Measurements from ENCODE around the gene PRAME.

GRCh38 chr22:22536916-22537315, 22.1 kb downstream of the PRAME start:
- TF ChIP-seq POLR2A (IDR thresholded peaks at IDR 0.05; ENCODE audit: low read depth, low read length) (no peak), POLR2AphosphoS5 (IDR thresholded peaks at IDR 0.05; ENCODE audit: low read depth, low read length) (no peak), SPI1 (IDR thresholded peaks at IDR 0.05; ENCODE audit: low read depth, low read length) (no peak), TAF1 (IDR thresholded peaks at IDR 0.05; ENCODE audit: low read depth, low read length) (no peak), POU2F2 (IDR thresholded peaks at IDR 0.05; ENCODE audit: low read depth, low read length) (no peak), PAX5 (IDR thresholded peaks at IDR 0.05; ENCODE audit: insufficient read depth, low read length, severe bottlenecking) (no peak)
